GM12878 (cell line): ENCODE results near the gene NXN. TPM values are rescaled to one million over a fixed set of nuclear protein-coding genes. Genes with fewer than 3 reads are reported as not detected.

ENCODE experiments used
- ATAC-seq: fragments of 200-7000 bp; cut with Tn5 transposase; 3 replicates; pipeline ENCODE4 v1.9.1; 2020; ENCODE audit warnings: mild to moderate bottlenecking, moderate library complexity
- BruUV-seq: library from RNA; stranded (reverse); fragments of 400-500 nt; replicated peaks from 2 replicates; lab custom pipeline; 2021; lab: Mats Ljungman, UMichigan
- CTCF ChIA-PET: fragments of 300-600 bp; sonication (Branson Sonifier 250); formaldehyde crosslinking; extraction: SDS; loops from one replicate; lab custom pipeline; 2021; ENCODE audit warnings: inconsistent platforms; lab: Yijun Ruan, JAX
- POLR2A ChIA-PET: fragments of 350-600 bp; formaldehyde crosslinking; extraction: SDS; loops from one replicate; lab custom pipeline; 2021; ENCODE audit warnings: inconsistent platforms; lab: Charles Lee
- RAD21 ChIA-PET: fragments of 300-600 bp; sonication (Branson Sonifier 250); formaldehyde crosslinking; loops from one replicate; lab custom pipeline; 2023; ENCODE audit warnings: antibody characterized with exemption; ENCODE audit not compliant: unreplicated experiment; lab: Charles Lee
- SMC1A ChIA-PET: fragments of 300-600 bp; sonication (Branson Sonifier 250); formaldehyde crosslinking; loops from one replicate; lab custom pipeline; 2023; ENCODE audit not compliant: unreplicated experiment, uncharacterized antibody; lab: Charles Lee
- DNase-seq: peaks from one replicate; pipeline ENCODE4 v3.0.0-alpha.2; 2011; ENCODE audit warnings: low read depth, low spot score
- FAIRE-seq: peaks from 3 replicates; lab custom pipeline; 2011; peaks lifted over from hg19 to GRCh38; lab: Jason Lieb, UNC
- H2AFZ ChIP-seq: 2 replicates; pipeline ENCODE4 v1.6.0; 2011; ENCODE audit warnings: low read depth, low read length, control low read depth; ENCODE audit not compliant: control insufficient read depth
- H3K27ac ChIP-seq: 2 replicates; pipeline ENCODE4 v1.5.1; 2011; ENCODE audit warnings: control low read depth; ENCODE audit not compliant: control insufficient read depth, insufficient read depth
- H3K27me3 ChIP-seq, 2 experiments: replicated peaks in 1 of 2; 2 replicates each; pipeline versions ENCODE4 v1.6.0 to v1.6.1; 2011; ENCODE audit warnings: low read length in 1 of 2; ENCODE audit not compliant: control insufficient read depth in 2 of 2, insufficient read depth in 2 of 2
- H3K36me3 ChIP-seq, 2 experiments: 2 replicates each; pipeline ENCODE4 v1.5.1; 2011; ENCODE audit warnings: low read length in 1 of 2; ENCODE audit not compliant: control insufficient read depth in 2 of 2, insufficient read depth in 2 of 2
- H3K4me1 ChIP-seq: 2 replicates; pipeline ENCODE4 v1.6.1; 2011; ENCODE audit warnings: mild to moderate bottlenecking, low read length, moderate library complexity, mixed read lengths; ENCODE audit not compliant: control insufficient read depth, insufficient read depth
- H3K4me2 ChIP-seq: 2 replicates; pipeline ENCODE4 v1.6.0; 2011; ENCODE audit warnings: control low read depth; ENCODE audit not compliant: control insufficient read depth, insufficient read depth
- H3K4me3 ChIP-seq: fragments of 200-600 bp; sonication (generic); 2 replicates; pipeline ENCODE4 v1.5.1; 2016
- H3K79me2 ChIP-seq: 2 replicates; pipeline ENCODE4 v1.6.0; 2011; ENCODE audit warnings: low read length; ENCODE audit not compliant: control insufficient read depth, insufficient read depth
- H3K9ac ChIP-seq: 2 replicates; pipeline ENCODE4 v1.8.0; 2011; ENCODE audit warnings: low read length, control low read depth, mixed read lengths; ENCODE audit not compliant: control insufficient read depth, insufficient read depth
- H3K9me3 ChIP-seq: replicated peaks from 3 replicates; pipeline ENCODE4 v1.5.1; 2011; ENCODE audit warnings: mild to moderate bottlenecking, low read length; ENCODE audit not compliant: control insufficient read depth, insufficient read depth
- H4K20me1 ChIP-seq: 2 replicates; pipeline ENCODE4 v1.6.0; 2011; ENCODE audit not compliant: control insufficient read depth, insufficient read depth
- BCLAF1 ChIP-seq: fragments of 450-650 bp; IDR thresholded peaks from 2 replicates; pipeline ENCODE4 v1.6.1; 2017; ENCODE audit warnings: antibody characterized with exemption, mild to moderate bottlenecking, moderate library complexity
- CBX5 ChIP-seq: sonication (generic); IDR thresholded peaks from 2 replicates; pipeline ENCODE4 v1.6.1; 2016; ENCODE audit warnings: low read depth, moderate library complexity, mild to moderate bottlenecking, inconsistent platforms
- CUX1 ChIP-seq: IDR thresholded peaks from 2 replicates; pipeline ENCODE4 v1.6.1; 2012; ENCODE audit warnings: improper control_type of control experiment, low read depth, low read length; ENCODE audit not compliant: insufficient replicate concordance
- FOXK2 ChIP-seq: fragments of 450-650 bp; IDR thresholded peaks from 2 replicates; pipeline ENCODE4 v1.6.1; 2017; ENCODE audit warnings: mild to moderate bottlenecking, moderate library complexity
- MYB ChIP-seq: fragments of 150-350 bp; IDR thresholded peaks from 2 replicates; pipeline ENCODE4 v1.6.1; 2014; ENCODE audit warnings: mild to moderate bottlenecking, low read depth, low read length, borderline replicate concordance
- NR2C1 ChIP-seq: fragments of 450-650 bp; IDR thresholded peaks from 2 replicates; pipeline ENCODE4 v1.6.1; 2017; ENCODE audit warnings: antibody characterized with exemption, mild to moderate bottlenecking, moderate library complexity
- SKIL ChIP-seq: fragments of 450-650 bp; IDR thresholded peaks from 2 replicates; pipeline ENCODE4 v1.6.1; 2017; ENCODE audit warnings: mild to moderate bottlenecking, low read depth, inconsistent platforms; ENCODE audit not compliant: poor library complexity, severe bottlenecking
- SMC3 ChIP-seq: IDR thresholded peaks from 2 replicates; pipeline ENCODE4 v1.6.1; 2011; ENCODE audit warnings: low read length, improper control_type of control experiment, borderline replicate concordance
- YY1 ChIP-seq: IDR thresholded peaks from 2 replicates; pipeline ENCODE4 v1.6.1; 2011; ENCODE audit warnings: low read depth, mild to moderate bottlenecking, low read length
- ZZZ3 ChIP-seq: IDR thresholded peaks from 2 replicates; pipeline ENCODE4 v1.6.1; 2011; ENCODE audit warnings: low read depth; ENCODE audit not compliant: control insufficient read depth, insufficient read length
- WGBS: methylation state at CpG from one replicate; pipeline ENCODE4 v1.1.6; 2016; ENCODE audit warnings: low lambda C conversion rate; ENCODE audit not compliant: insufficient replicate concordance, insufficient coverage; ENCODE audit errors: missing lambda C conversion rate; 5-methylcytosine and 5-hydroxymethylcytosine counted together
- in situ Hi-C: fragments of 300-500 bp; cut with MboI; formaldehyde crosslinking; loops from 9 replicates; pipeline ENCODE4 v1.14.3; 2018; ENCODE audit warnings: mixed read lengths
- intact Hi-C: fragments of 100-400 bp; cut with micrococcal nuclease; formaldehyde crosslinking; loops from one replicate; pipeline ENCODE4 v1.14.2; 2022; ENCODE audit not compliant: unreplicated experiment
- polyA plus RNA-seq, 11 experiments: library from polyadenylated mRNA; depleted of rRNA in 4 of 11; unstranded in 6 of 11; stranded (reverse) in 5 of 11; fragments of >200 nt; fragmentation: Nextera tagmentation in 4 of 11; fragmentation: Illumina TruSeq in 1 of 11; extraction: Ambion mirVana in 4 of 11; extraction: Trizol in 1 of 11; gene quantifications; 1 replicate in 1 of 11; 2 replicates in 10 of 11; pipeline versions ENCODE4 v1.2.1 to v1.2.3, GENCODE V29; 2011 to 2016; ENCODE audit warnings: inconsistent platforms in 2 of 11, missing spikeins in 2 of 11, low read depth in 1 of 11
- total RNA-seq, 4 experiments: library from RNA; depleted of rRNA in 3 of 4; stranded (reverse); fragments of >200 nt in 3 of 4; fragmentation: Illumina TruSeq in 1 of 4; extraction: Trizol in 1 of 4; gene quantifications; 2 replicates each; pipeline versions ENCODE4 v1.2.1 to v1.2.3, GENCODE V29; 2013 to 2021

Gene NXN
- total and polyA plus RNA-seq, 10 of the 15 experiments (the other 5 are each of a cell fraction or from before 2014, with no cell fraction given) = 0.04 to 1.2 (median 0.30) TPM

GRCh38 chr17:789160-789840, 190.3 kb downstream of the NXN start (continued):
- TF ChIP-seq SKIL = no peak
- TF ChIP-seq CBX5 = no peak
- TF ChIP-seq NR2C1 = no peak
- TF ChIP-seq SMC3 = no peak
- TF ChIP-seq FOXK2 = no peak
- no peak for TF ChIP-seq ZZZ3

GRCh38 chr17:788551-788950, 191.0 kb downstream of the NXN start:
- no peak overlapping the region for H3K9ac ChIP-seq
- no peak for ATAC-seq
- H3K36me3 ChIP-seq = peaks cover 11% of the 10 kb centered on the region in 2 experiments; a peak in 3 of 4 replicates
- in situ Hi-C loops (no loop called here), intact Hi-C loops (no loop called here)
- SMC1A ChIA-PET = no interaction called here
- BruUV-seq = no TSS peak
- no peak overlapping the region for H3K4me2 ChIP-seq
- RAD21 ChIA-PET = interaction anchor here (0.7 kb wide), 1 partner anchor 265 kb away, joined by 3 read pairs; no protein-coding TSS in a partner anchor
- peaks cover 6% of the 10 kb centered on the region for H3K4me1 ChIP-seq
- POLR2A ChIA-PET = interaction anchor here (0.7 kb wide), 1 partner anchor 544 kb away, joined by 3 read pairs; no protein-coding TSS in a partner anchor
- WGBS = 95% methylated on average over 4 of the region's 4 CpGs
- DNase-seq = no peak
- no peak overlapping the region for H3K4me3 ChIP-seq
- FAIRE-seq = no peak
- no peaks in the 10 kb centered on the region for H4K20me1 ChIP-seq
- H3K79me2 ChIP-seq = peaks cover 10% of the 10 kb centered on the region
- H3K27ac ChIP-seq = no peak overlapping the region
- no peaks in the 10 kb centered on the region for H3K27me3 ChIP-seq
- no peak overlapping the region for H2AFZ ChIP-seq
- no peaks in the 10 kb centered on the region for H3K9me3 ChIP-seq
- CTCF ChIA-PET = interaction anchor here (1.6 kb wide), 1 partner anchor 193 kb away, joined by 6 read pairs; no protein-coding TSS in a partner anchor
- TF ChIP-seq BCLAF1 (no peak), FOXK2 (no peak), YY1 (no peak), MYB (no peak), SMC3 (no peak), ZZZ3 (no peak), CUX1 (no peak)
